ENCODE data around the gene KRTAP2-2.

DNA sequence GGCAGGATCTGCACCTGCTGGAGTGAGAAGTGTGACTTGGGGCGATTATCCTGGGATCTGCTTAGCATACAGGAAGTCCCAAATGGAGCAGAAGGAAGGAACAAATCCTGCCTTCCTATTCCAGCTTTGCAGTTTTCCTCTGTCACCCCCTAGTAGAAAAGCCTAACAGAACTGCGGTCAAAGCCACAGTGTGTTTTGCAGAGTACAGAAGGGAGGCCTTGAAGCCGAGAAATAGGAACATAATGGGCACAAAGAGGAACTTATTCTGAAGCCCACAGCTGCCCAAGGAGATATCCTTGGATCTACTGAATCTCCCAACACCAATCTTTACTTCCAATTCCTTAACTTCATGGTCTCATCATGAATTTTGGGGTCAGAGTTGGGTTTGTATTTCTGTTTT, 36.5 kb downstream of the KRTAP2-2 start:
- TF ChIP-seq POLR2A (IDR thresholded peaks at IDR 0.05; ENCODE audit: low read length) (no peak), GATA1 (IDR thresholded peaks at IDR 0.05; ENCODE audit: low read depth, low read length) (no peak)
